Measurements from ENCODE around the gene LPP.
A peak's percentile ranks its signal among the peaks of the same experiment; 100 is the strongest.

LPP gene

GRCh38 chr3:188287762-188288505, 134.0 kb downstream of the LPP start:
- Histone ChIP-seq H3K27ac (ENCODE audit: low read depth, low read length) (no peak overlapping the region), H3K27me3 (ENCODE audit: control insufficient read depth, insufficient read depth, low read length) (no peaks in the 10 kb centered on the region), H3K4me1 (ENCODE audit: control insufficient read depth, insufficient read depth, low read length) (no peaks in the 10 kb centered on the region), H3K36me3 (ENCODE audit: control insufficient read depth, insufficient read depth, low read length) (no peaks in the 10 kb centered on the region; the same call in 1 of the 2 replicates), H3K9me3 (ENCODE audit: control insufficient read depth, insufficient read depth, low read length) (no peaks in the 10 kb centered on the region), H3K4me3 (ENCODE audit: low read depth, low read length) (no peak overlapping the region), H3K9ac (ENCODE audit: low read depth, low read length) (no peak overlapping the region)

- Histone ChIP-seq H3K9ac (ENCODE audit: low read depth, low read length) (no peak overlapping the region), H3K27ac (ENCODE audit: low read depth, low read length) (no peak overlapping the region), H3K9me3 (ENCODE audit: control insufficient read depth, insufficient read depth, low read length) (no peaks in the 10 kb centered on the region), H3K4me3 (ENCODE audit: low read depth, low read length) (no peak overlapping the region), H3K36me3 (ENCODE audit: control insufficient read depth, insufficient read depth, low read length) (no peaks in the 10 kb centered on the region; the same call in 1 of the 2 replicates), H3K27me3 (ENCODE audit: control insufficient read depth, insufficient read depth, low read length) (no peaks in the 10 kb centered on the region), H3K4me1 (ENCODE audit: control insufficient read depth, insufficient read depth, low read length) (peaks cover 7% of the 10 kb centered on the region; the same call in 1 of the 2 replicates)
These were observed 138.3 kb downstream of the LPP start for GRCh38 chr3:188292251-188292650.

- Histone ChIP-seq H3K4me3 (ENCODE audit: low read depth, low read length) (no peak overlapping the region), H3K27me3 (ENCODE audit: control insufficient read depth, insufficient read depth, low read length) (no peaks in the 10 kb centered on the region), H3K9me3 (ENCODE audit: control insufficient read depth, insufficient read depth, low read length) (no peaks in the 10 kb centered on the region), H3K36me3 (ENCODE audit: control insufficient read depth, insufficient read depth, low read length) (no peaks in the 10 kb centered on the region; the same call in 1 of the 2 replicates), H3K9ac (ENCODE audit: low read depth, low read length) (no peak overlapping the region), H3K27ac (ENCODE audit: low read depth, low read length) (no peak overlapping the region), H3K4me1 (ENCODE audit: control insufficient read depth, insufficient read depth, low read length) (peaks cover 7% of the 10 kb centered on the region; the same call in 1 of the 2 replicates)
These were observed 138.9 kb downstream of the LPP start for GRCh38 chr3:188292827-188293226.

- H3K9ac ChIP-seq (ENCODE audit: low read depth, low read length): no peak overlapping the region
- peaks cover 16% of the 10 kb centered on the region for H3K4me1 ChIP-seq (ENCODE audit: control insufficient read depth, insufficient read depth, low read length)
- H3K27ac ChIP-seq (ENCODE audit: low read depth, low read length): peak overlapping the region; percentile 75
- H3K4me3 ChIP-seq (ENCODE audit: low read depth, low read length): no peak overlapping the region
- H3K9me3 ChIP-seq (ENCODE audit: control insufficient read depth, insufficient read depth, low read length): no peaks in the 10 kb centered on the region
- H3K27me3 ChIP-seq (ENCODE audit: control insufficient read depth, insufficient read depth, low read length): no peaks in the 10 kb centered on the region
- H3K36me3 ChIP-seq (ENCODE audit: control insufficient read depth, insufficient read depth, low read length): no peaks in the 10 kb centered on the region; the same call in 1 of the 2 replicates
These were observed 140.2 kb downstream of the LPP start for GRCh38 chr3:188294113-188294512.

- H3K27ac ChIP-seq (ENCODE audit: low read depth, low read length): peak overlapping the region; percentile 75
- no peaks in the 10 kb centered on the region for H3K27me3 ChIP-seq (ENCODE audit: control insufficient read depth, insufficient read depth, low read length)
- no peak overlapping the region for H3K4me3 ChIP-seq (ENCODE audit: low read depth, low read length)
- H3K9ac ChIP-seq (ENCODE audit: low read depth, low read length): no peak overlapping the region
- peaks cover 24% of the 10 kb centered on the region for H3K4me1 ChIP-seq (ENCODE audit: control insufficient read depth, insufficient read depth, low read length)
- no peaks in the 10 kb centered on the region; the same call in 1 of the 2 replicates for H3K36me3 ChIP-seq (ENCODE audit: control insufficient read depth, insufficient read depth, low read length)
- no peaks in the 10 kb centered on the region for H3K9me3 ChIP-seq (ENCODE audit: control insufficient read depth, insufficient read depth, low read length)
These were observed 141.0 kb downstream of the LPP start for GRCh38 chr3:188294823-188295487.

- H3K4me1 ChIP-seq (ENCODE audit: control insufficient read depth, insufficient read depth, low read length): peaks cover 34% of the 10 kb centered on the region
- no peak overlapping the region for H3K9ac ChIP-seq (ENCODE audit: low read depth, low read length)
- no peaks in the 10 kb centered on the region for H3K27me3 ChIP-seq (ENCODE audit: control insufficient read depth, insufficient read depth, low read length)
- no peaks in the 10 kb centered on the region; the same call in 1 of the 2 replicates for H3K36me3 ChIP-seq (ENCODE audit: control insufficient read depth, insufficient read depth, low read length)
- H3K4me3 ChIP-seq (ENCODE audit: low read depth, low read length): no peak overlapping the region
- no peaks in the 10 kb centered on the region for H3K9me3 ChIP-seq (ENCODE audit: control insufficient read depth, insufficient read depth, low read length)
- no peak overlapping the region for H3K27ac ChIP-seq (ENCODE audit: low read depth, low read length)
These were observed 141.9 kb downstream of the LPP start for GRCh38 chr3:188295876-188296275.

GRCh38 chr3:188296761-188297612, 143.0 kb downstream of the LPP start:
- Histone ChIP-seq H3K36me3 (ENCODE audit: control insufficient read depth, insufficient read depth, low read length) (no peaks in the 10 kb centered on the region; the same call in 1 of the 2 replicates), H3K9ac (ENCODE audit: low read depth, low read length) (no peak overlapping the region), H3K4me1 (ENCODE audit: control insufficient read depth, insufficient read depth, low read length) (peaks cover 45% of the 10 kb centered on the region), H3K27ac (ENCODE audit: low read depth, low read length) (no peak overlapping the region), H3K27me3 (ENCODE audit: control insufficient read depth, insufficient read depth, low read length) (no peaks in the 10 kb centered on the region), H3K4me3 (ENCODE audit: low read depth, low read length) (no peak overlapping the region), H3K9me3 (ENCODE audit: control insufficient read depth, insufficient read depth, low read length) (no peaks in the 10 kb centered on the region)

GRCh38 chr3:188298585-188298984, 144.6 kb downstream of the LPP start:
- Histone ChIP-seq H3K27me3 (ENCODE audit: control insufficient read depth, insufficient read depth, low read length) (no peaks in the 10 kb centered on the region), H3K36me3 (ENCODE audit: control insufficient read depth, insufficient read depth, low read length) (no peaks in the 10 kb centered on the region), H3K9ac (ENCODE audit: low read depth, low read length) (no peak overlapping the region), H3K4me1 (ENCODE audit: control insufficient read depth, insufficient read depth, low read length) (peaks cover 61% of the 10 kb centered on the region), H3K27ac (ENCODE audit: low read depth, low read length) (peak overlapping the region; percentile 81), H3K4me3 (ENCODE audit: low read depth, low read length) (no peak overlapping the region), H3K9me3 (ENCODE audit: control insufficient read depth, insufficient read depth, low read length) (no peaks in the 10 kb centered on the region)

GRCh38 chr3:188299068-188299467, 145.1 kb downstream of the LPP start:
- Histone ChIP-seq H3K9ac (ENCODE audit: low read depth, low read length) (no peak overlapping the region), H3K4me1 (ENCODE audit: control insufficient read depth, insufficient read depth, low read length) (peaks cover 65% of the 10 kb centered on the region)

GRCh38 chr3:188299708-188300107, 145.8 kb downstream of the LPP start:
- H3K4me1 ChIP-seq (ENCODE audit: control insufficient read depth, insufficient read depth, low read length): peaks cover 71% of the 10 kb centered on the region
- H3K27ac ChIP-seq (ENCODE audit: low read depth, low read length): peak overlapping the region; percentile 77
- no peaks in the 10 kb centered on the region for H3K36me3 ChIP-seq (ENCODE audit: control insufficient read depth, insufficient read depth, low read length)
- H3K9me3 ChIP-seq (ENCODE audit: control insufficient read depth, insufficient read depth, low read length): no peaks in the 10 kb centered on the region
- no peak overlapping the region for H3K9ac ChIP-seq (ENCODE audit: low read depth, low read length)
- H3K27me3 ChIP-seq (ENCODE audit: control insufficient read depth, insufficient read depth, low read length): no peaks in the 10 kb centered on the region
- H3K4me3 ChIP-seq (ENCODE audit: low read depth, low read length): no peak overlapping the region

More at GRCh38 chr3:188299068-188299467, 145.1 kb downstream of the LPP start:
- no peaks in the 10 kb centered on the region for H3K27me3 ChIP-seq (ENCODE audit: control insufficient read depth, insufficient read depth, low read length)
- H3K9me3 ChIP-seq (ENCODE audit: control insufficient read depth, insufficient read depth, low read length): no peaks in the 10 kb centered on the region
- no peaks in the 10 kb centered on the region for H3K36me3 ChIP-seq (ENCODE audit: control insufficient read depth, insufficient read depth, low read length)
- H3K4me3 ChIP-seq (ENCODE audit: low read depth, low read length): no peak overlapping the region
- peak overlapping the region; percentile 77 for H3K27ac ChIP-seq (ENCODE audit: low read depth, low read length)
